NCI-H1694 (cell line): ENCODE results near the gene TFCP2.
"Not testable (repeated sequence)": the region's sequence is repeated elsewhere in the genome, so short reads cannot be mapped to it uniquely, and the experiment has no call there.

Experiments used
- DNase-seq: peaks from one replicate; lab custom pipeline; 2025; lab: John Stamatoyannopoulos, UW

Gene TFCP2

DNA sequence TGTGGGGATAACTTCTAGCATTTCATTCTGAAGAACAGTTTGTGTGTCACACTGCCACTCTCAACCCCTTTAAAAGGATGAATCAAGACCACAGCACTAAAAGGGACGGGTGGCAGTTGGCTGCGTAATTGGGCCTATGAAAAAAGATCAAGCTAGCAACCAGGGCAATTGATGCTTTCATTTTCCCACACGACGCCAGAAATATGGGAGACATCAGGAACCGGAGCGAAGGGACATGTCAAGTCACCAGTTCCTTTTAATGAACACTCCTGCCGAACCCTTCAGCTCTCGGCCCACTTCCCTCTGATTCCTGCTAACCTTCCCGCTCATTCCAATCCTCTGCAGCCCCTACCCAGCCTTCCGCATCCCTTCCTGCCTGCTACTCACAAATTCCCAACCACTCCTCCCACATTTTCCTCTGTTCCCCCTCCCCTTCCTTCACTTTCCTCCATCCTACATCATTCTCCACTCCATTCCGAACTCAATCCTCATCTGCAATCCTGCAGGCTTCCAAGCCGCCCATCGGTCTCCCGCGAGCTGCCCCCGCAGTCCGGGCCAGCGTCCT is 90.3 kb downstream of the TFCP2 start:
- DNase-seq = peak; percentile 10

DNA sequence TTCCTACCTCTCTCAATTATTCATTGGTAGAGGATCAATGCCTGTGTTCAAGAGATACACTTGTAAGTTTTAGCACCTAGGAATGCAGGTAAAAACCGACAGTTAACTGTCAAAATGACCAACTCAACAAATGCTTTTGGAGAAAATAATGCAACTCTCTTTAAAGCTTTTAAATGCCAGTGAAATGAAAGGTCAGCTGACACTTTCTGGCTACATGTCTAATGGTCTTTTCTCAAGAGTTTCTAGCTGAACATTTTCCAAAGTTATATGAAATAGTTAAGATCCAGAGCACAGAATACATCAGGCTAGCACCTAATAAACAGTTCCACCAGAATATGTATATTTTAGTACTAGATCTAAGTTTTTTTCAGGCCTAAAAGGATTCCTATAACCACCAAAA is 91.5 kb downstream of the TFCP2 start:
- DNase-seq = no peak

DNA sequence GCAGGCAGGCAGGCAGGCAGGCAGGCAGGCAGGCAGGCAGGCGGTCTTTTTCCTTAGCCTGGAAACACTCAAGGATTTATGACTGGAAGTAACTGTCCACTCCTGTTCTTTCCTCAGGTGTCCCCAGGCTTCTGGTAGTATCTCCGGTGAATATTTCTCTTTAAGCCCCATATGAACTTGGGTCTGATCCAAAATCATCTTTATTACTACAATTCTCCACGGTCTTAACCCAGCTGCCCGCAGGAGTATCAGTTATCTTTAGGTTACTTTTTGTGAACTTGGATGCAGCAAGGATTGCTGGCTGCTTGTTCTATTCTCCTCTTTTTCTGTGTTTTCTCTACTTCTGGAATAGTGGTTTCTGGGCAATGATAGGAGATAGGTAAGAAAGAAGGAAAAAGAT is 92.8 kb downstream of the TFCP2 start:
- DNase-seq = no peak

- DNase-seq = not testable (repeated sequence)
Measured at GRCh38 chr12:51078866-51079265, 94.1 kb downstream of the TFCP2 start.

GRCh38 chr12:51078346-51078745 is 94.6 kb downstream of the TFCP2 start:
- DNase-seq = not testable (repeated sequence)

GRCh38 chr12:51077930-51078329 is 95.0 kb downstream of the TFCP2 start:
- DNase-seq = no peak

DNA sequence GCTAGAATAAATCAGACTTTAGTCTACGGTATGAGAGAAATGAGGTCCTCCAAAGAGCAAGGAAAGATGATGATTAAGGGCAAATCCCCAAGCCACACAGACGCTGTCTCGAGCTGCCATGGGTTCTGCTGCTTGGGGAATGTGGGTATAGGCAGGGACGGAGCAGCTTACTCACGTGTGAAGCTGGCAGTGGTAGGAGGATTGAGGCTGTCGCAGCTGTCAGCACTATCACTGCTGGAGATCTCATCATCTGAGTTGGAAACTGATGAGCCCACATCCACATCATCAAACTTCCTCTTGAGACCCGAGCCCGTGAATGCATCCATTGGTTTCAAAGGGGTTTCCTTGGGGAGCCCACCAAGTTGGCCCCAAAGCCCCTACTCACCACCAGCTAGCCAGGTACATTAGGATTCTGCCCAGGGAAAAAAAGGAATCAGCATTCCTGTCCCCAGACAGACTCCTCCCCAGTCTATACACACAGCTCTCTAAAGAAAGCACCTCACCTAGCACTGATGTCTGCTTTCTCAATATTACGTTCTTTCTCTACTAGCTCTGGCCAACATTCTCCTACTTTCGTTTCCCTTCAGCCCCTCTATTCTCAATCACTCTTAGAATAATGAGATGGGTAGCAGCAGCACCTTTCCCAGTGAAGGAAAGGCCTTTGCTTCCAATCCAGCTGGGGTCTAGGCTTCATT is 96.6 kb downstream of the TFCP2 start:
- no peak for DNase-seq

DNA sequence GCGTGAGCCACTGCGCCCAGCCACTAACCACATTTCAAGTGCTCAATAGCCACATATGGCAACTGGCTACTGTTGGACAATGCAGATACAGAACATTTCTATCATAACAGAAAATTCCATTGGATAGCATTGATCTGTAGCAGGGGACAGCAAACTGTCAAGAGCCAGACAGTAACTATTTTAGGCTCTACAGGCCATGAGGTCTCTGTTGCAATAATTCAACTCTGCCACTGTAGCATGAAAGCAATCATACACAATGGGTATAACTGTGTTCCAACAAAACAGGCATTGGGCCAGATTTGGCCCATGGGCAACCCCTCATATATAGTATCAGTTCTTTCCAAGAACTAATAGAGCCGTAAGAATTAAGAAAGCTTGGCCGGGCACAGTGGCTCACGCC is 97.5 kb downstream of the TFCP2 start:
- no peak for DNase-seq

GRCh38 chr12:51071663-51072062 is 101.3 kb downstream of the TFCP2 start:
- no peak for DNase-seq

DNA sequence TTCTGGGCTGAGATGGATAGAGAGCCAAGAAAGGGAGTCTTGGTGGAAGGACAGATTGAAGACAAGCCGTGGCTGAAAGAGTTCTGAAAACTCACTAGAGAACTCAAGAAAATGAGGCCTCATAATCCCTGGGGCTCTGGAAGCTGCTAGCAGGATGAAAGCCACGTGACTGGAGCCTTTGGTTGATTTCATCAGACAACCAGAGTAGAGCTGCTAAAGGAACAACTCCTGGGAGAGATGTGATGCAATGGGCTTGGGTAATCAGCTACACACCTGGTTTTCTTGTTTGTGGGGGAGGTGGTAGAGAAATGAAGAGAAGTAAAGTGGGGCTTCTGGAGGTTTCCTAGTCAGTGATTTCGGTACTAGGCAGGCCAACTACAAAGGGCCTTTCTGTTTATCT is 102.9 kb downstream of the TFCP2 start:
- no peak for DNase-seq

DNA sequence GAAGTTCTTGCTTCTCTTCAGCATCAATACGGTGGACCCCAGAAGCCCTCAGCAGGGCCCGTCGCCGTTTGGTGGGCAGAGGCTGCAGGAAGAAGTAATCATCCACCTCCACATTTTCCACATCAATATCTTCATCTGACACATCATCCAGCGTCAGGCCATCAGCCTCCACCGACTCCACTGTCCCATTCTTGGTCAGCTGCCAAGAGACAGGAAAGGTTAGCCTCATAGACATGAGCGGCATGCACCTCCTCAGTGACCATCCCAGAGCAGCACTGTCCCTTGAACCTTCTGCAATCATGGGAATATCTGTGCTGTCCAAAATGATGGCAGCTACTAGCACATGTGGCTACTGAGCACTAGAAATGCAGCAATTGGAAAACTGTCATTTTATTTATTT is 105.2 kb downstream of the TFCP2 start:
- DNase-seq = no peak

DNA sequence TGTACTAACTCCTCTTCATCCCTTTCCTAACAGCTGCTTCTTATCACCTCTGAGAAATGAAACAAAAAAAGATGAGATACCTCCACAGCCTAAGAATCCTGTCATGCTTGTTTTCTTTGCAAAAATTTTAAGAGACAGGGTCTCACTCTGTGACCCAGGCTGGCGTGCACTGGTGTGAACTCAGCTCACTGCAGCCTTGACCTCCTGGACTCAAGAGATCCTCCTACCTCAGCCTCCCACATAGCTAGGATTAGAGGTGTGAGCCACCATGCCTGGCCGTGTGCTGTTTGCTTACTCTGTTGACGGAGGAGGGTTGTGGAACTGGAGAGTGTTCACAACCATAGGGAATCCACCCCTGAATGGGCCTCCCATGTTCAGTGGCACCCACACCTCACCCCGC is 105.7 kb downstream of the TFCP2 start:
- DNase-seq = no peak

DNA sequence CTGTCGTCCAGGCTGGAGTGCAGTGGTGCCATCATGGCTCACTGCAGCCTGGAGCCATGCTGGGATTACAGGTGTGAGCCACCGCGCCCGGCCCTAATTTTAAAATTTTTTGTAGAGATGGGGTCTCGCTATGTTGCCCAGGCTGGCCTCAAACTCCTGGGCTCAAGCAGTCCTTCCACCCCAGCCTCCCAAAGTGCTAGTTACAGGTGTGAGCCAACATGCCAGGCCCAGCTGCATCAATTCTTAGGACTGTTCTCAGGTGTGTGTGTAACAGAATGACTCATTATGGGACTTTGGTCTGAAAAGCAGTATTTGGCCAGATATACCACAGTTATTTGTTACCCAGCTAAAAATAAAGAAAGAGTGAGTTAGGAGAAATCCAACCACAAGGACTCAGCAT is 107.4 kb downstream of the TFCP2 start:
- DNase-seq = no peak

DNA sequence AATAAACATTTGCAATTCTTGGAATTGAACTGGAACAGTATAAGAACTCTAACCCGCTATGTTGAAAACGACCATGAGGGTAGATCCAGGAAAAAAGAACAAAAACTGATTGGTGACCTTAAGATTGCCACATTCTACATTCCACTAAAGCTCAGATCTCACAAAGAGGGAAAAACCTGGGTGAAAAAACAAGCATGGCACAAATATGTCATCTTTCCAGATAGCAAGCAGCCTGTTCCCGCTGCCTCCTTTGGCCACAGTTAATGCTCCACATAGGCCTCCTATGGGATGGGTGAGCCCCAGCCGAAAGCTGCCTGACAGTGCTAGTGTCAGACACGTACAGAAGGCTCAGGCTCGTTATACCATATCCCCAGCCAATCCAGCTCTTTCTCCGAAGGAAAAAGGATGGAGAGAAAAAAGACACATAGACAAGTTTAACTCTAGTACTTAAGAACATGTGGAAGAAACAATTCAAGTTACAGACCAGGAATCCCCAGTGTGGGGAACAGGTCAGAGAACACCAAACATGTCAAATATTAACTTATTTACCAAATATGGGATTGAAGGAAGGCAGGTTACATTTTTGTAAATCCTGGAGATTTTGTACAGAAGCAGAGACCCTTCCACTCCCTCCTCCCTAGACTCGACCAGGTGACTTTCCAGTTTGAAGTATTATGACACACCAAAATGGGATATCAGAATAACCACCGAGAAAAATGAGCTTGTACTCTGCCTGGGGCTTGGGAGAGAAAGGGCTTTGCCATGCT is 110.1 kb downstream of the TFCP2 start:
- no peak for DNase-seq

GRCh38 chr12:51059086-51059485 is 113.8 kb downstream of the TFCP2 start:
- DNase-seq = no peak

- no peak for DNase-seq
Measured at GRCh38 chr12:51056242-51056641, 116.7 kb downstream of the TFCP2 start.

DNA sequence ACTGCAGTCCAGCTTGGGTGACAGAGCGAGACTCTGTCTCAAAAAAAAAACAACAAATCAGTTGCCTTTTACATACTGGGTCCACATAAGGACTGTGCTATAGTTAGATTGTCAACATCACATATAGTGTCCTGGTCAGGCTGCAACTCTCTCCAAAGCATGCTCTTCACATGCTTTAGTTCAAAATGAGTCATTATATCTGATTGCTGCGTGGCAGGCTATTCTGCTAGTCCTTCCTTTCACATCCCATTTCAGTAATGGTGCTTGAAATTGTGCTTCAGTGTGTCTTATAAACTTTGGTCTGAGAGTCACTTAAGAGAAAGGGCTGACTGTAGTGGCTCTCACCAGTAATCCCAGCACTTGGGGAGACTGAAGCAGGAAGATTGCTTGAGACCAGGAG is 117.9 kb downstream of the TFCP2 start:
- no peak for DNase-seq

DNA sequence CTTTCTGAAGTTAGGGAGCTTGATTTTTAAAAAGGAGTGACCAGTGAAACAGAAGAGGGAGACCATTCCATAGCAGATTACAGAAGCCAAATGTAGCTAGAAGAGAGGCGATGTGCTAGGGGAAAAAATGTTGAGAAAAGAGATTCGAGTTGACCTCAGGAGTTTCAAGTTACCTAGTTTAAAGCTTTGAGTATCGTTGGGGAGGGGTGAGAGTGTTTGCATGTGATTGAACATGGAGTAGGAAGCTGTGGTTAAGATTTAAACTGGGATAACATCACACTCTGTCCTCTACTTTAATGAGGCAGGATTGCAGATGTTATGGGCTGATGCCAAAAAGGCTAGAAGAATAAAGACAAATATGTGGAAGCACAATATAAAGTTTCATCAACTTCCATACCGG is 121.1 kb downstream of the TFCP2 start:
- no peak for DNase-seq

DNA sequence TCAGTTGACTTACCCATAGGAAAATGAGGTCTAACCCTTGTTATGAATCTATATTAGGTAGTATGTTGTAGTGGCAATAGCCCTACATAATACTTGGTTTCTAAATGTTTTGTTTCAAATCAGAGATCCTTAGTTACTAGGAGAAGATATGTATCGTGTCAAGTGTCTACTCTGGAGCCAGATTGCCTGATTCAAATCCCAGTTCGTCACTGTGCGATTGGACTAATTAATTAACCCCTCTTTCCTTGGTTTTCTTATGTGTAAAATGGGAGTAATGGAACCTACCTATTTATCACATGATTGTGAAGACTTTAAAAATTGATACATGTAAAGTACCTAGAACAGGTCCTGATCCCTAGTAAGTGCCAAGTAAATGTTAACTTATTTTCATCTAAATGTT is 123.4 kb downstream of the TFCP2 start:
- no peak for DNase-seq

DNA sequence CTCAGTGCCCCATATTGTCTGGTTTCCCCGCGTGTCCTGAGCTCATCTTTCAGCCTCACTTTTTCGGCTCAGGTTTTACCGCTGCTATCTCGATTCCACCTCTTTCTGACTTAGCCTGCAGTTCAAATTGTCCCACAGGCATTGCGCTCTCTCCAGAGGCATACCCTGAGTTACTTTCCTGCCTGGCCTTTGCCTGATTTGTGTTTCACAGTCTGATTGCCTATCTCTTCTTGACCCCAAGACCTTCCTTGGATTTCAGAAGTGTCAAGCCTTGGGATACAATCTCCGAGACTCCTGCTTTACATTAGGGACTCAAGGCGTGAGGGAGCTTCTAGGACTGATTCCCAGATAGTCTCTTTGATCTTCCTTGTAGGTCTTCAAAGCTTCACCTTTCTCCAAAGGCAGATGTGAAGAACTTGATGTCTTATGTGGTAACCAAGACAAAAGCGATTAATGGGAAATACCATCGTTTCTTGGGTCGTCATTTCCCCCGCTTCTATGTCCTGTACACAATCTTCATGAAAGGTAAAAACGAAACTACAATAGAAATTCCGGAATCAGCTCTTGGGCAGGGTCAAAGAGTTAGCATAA is 124.2 kb downstream of the TFCP2 start:
- no peak for DNase-seq

- peak; percentile 95 for DNase-seq
Measured at GRCh38 chr12:51047655-51048540, 125.0 kb downstream of the TFCP2 start, which contains the start of gene LETMD1. LETMD1 (plus strand) TSS chr12:51048327; CDS start chr12:51048357, 30 bp downstream.
